Choroid plexus epithelial cell (primary cell): Measurements from ENCODE around the gene ALOX5AP.

Source experiments
- DNase-seq: peaks from one replicate; pipeline ENCODE4 v3.0.0-alpha.2; 2010; ENCODE audit warnings: low read depth
- H3K4me3 ChIP-seq: 2 replicates; pipeline ENCODE4 v1.5.1; 2011; ENCODE audit warnings: low read depth, mild to moderate bottlenecking, control low read depth, low read length, moderate library complexity
- TF ChIP-seq, protein P1 (sequence below): conservative IDR thresholded peaks from 2 replicates; pipeline ENCODE4 v1.5.1; 2011; ENCODE audit warnings: low read depth, mild to moderate bottlenecking, control low read depth, inconsistent platforms, low read length, moderate library complexity

Gene ALOX5AP

DNA sequence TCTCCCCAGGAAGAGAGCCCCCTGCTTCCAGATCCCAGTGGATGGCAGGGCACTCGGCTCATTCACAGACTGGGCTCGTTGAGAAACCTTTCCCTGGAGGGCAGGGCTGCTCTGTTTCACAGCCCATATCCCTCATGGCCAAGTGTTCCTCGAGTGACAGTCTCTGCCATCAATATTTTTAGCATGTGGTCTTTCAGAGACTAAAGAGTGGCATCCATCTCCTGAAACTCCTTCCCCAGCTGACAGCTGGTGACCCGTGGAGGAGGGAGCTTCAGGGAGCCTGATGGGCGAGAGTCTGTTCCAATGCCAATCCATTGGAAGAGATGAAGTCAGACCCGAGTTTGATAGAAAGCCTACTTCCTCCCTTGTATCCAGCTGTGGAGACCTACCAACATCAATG lies 30.7 kb upstream of the ALOX5AP start:
- TF ChIP-seq, protein P1, sequence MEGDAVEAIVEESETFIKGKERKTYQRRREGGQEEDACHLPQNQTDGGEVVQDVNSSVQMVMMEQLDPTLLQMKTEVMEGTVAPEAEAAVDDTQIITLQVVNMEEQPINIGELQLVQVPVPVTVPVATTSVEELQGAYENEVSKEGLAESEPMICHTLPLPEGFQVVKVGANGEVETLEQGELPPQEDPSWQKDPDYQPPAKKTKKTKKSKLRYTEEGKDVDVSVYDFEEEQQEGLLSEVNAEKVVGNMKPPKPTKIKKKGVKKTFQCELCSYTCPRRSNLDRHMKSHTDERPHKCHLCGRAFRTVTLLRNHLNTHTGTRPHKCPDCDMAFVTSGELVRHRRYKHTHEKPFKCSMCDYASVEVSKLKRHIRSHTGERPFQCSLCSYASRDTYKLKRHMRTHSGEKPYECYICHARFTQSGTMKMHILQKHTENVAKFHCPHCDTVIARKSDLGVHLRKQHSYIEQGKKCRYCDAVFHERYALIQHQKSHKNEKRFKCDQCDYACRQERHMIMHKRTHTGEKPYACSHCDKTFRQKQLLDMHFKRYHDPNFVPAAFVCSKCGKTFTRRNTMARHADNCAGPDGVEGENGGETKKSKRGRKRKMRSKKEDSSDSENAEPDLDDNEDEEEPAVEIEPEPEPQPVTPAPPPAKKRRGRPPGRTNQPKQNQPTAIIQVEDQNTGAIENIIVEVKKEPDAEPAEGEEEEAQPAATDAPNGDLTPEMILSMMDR = no peak

DNA sequence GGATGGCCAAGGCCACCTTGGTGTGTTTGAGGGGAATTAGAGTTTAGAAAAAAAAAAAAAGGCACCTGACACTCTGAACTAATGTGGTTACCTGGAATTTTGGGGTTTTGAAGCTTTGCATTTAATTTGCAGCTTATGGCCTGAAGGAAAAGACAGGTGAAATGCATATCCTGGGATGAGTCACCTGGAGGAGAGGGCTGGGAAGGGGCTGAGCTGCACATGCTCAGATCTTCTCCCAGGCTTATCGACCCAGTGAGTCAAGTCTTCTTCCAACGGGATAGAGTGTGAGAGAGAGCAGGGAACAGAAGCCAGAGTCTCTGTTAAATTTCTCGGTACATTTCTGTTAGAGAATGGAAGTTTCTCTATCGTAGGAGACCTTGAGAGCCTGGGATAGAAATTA lies 29.7 kb upstream of the ALOX5AP start:
- TF ChIP-seq, protein P1 = no peak
- no peak for DNase-seq

More for the DNA sequence above, 30.7 kb upstream of the ALOX5AP start:
- no peak overlapping the region for H3K4me3 ChIP-seq
- DNase-seq = no peak

DNA sequence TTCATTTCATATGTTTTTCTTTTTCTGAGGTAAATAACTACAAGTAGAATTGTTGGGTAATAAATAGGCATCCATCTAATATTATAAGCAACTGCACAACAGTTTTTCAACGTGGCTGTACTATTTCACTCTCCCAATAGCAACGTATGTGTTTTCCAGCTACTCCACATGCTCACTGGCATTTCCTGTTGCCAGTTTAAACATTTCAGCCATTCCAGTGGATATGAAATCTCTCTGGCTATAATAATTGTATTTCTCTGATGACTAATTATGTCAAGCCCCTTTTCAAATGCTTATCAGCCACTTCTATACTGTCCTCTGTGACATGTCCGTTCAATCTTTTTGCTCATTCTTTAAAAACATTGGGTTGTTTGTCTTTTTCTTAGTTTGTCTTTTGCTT lies 26.8 kb upstream of the ALOX5AP start:
- H3K4me3 ChIP-seq = no peak overlapping the region
- peak; percentile 88 for DNase-seq
- TF ChIP-seq, protein P1 = no peak

More for the DNA sequence above, 29.7 kb upstream of the ALOX5AP start:
- no peak overlapping the region for H3K4me3 ChIP-seq

DNA sequence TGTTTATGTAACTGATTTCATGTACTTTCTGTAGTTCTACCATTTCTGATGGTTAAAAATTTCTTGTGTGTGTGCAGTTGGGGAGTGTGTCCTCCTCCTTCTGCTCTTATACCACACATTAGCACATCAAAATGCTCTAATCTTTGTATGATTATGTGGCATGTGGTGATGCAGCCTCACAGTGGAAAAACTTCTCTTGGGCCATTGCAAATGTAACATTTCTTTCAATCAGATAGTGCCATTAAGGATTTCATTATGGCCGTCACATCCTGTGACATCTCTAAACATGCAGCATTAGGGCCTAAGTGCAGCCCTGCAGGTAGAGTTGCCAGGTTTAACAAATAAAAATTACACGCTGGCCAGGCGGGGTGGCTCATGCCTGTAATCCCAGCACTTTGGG lies 24.9 kb upstream of the ALOX5AP start:
- H3K4me3 ChIP-seq = no peak overlapping the region
- DNase-seq = no peak
- TF ChIP-seq, protein P1 = no peak

DNA sequence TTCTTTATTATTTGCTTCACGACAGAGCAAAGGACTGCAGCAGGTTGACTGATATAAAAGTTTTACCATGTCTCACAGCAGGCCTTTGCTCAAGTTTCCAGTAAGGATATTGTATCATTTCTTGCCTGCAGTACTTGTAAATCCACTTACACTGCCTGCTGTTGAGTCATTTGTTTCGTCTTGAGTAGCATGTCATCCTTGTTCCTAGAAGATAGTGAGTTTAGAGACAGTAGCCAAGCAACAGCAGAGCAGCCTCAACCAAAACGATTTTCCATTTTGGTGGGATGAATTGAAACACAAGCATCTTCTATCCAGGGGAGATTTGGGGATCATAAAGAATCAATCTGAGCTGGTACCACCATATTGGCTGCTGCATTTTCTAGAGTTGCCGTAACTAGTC lies 24.0 kb upstream of the ALOX5AP start:
- no peak overlapping the region for H3K4me3 ChIP-seq
- TF ChIP-seq, protein P1 = no peak
- DNase-seq = peak; percentile 90

DNA sequence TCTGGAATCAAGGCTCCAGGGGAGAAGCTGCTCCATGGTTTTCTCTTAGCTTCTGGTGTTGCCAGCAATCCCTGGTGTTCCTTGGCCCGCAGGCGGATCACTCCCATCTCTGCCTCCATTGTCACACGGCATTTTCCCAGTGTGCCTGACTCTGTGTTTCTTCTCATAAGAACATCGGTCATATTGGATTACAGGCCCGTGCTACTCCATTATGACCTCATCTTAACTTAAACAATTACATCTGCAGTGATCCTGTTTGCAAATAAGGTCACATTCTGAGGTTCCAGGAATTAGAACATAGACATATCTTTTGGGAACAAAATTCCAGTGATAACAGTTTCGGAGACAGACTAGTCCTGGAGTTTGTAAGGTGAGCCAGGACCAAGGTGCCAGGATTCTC lies 23.5 kb upstream of the ALOX5AP start:
- H3K4me3 ChIP-seq = no peak overlapping the region
- TF ChIP-seq, protein P1 = no peak
- no peak for DNase-seq

DNA sequence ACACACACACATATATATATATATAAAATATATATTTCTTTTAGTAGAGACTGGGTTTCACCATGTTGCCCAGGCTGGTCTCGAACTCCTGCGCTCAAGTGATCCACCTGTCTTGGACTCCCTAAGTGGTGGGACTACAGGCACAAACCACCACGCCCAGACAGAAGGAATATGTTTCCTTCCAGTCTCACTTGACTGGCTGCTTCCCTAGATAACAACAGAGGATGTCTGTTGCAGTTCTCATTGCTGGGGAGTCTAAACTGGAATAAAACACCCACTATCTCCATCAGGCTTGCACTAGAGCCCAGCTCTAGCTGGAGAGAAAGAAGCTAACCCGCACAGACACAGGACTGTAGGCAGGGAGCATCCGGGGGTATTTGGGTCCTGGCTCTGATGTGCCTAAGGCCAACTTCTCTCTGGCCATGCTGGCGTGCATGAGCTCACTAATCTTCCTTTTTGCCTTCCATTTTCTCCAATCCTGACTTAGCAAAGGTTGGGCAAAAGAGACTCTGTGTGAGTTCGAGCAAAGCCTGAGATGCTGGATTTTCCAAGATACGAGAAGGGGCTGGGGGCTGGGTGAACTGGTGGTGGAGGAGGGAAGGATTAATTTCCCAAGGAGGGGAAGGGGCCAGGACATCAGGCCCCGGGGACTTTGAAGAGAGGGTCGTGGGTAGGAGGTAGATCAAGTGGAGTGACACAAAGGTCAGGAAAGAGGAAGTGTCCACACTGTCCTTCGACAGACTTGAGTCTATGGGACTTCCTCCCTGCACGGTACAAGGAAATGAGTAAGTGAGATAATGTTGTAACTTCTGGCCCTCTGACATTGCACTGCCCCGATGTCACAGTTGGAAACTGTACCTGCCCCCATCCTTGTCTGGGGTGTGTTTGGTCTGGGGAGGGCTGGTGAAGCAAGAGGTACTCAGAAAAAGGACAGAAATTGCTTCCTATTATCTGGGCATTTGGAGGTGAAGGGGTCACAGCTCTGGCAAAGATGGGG lies 22.5 kb upstream of the ALOX5AP start:
- DNase-seq = no peak
- TF ChIP-seq, protein P1 = no peak
- H3K4me3 ChIP-seq = no peak overlapping the region
